HG02870 (cell line): ENCODE data around the gene UGT1A9.

ENCODE experiments used
- ATAC-seq: cut with Tn5 transposase; IDR thresholded peaks from one replicate; pipeline ENCODE4 v1.9.1; 2021; ENCODE audit warnings: mild to moderate bottlenecking, moderate library complexity; ENCODE audit not compliant: unreplicated experiment

UGT1A9 gene

GRCh38 chr2:233754872-233755611, 83.3 kb downstream of the UGT1A9 start:
- no peak for ATAC-seq

GRCh38 chr2:233756429-233757081, 84.9 kb downstream of the UGT1A9 start:
- ATAC-seq, result no peak

GRCh38 chr2:233758141-233758540, 86.4 kb downstream of the UGT1A9 start:
- ATAC-seq, result no peak

GRCh38 chr2:233758849-233759248, 87.2 kb downstream of the UGT1A9 start:
- no peak for ATAC-seq

- ATAC-seq, result no peak
Observed at GRCh38 chr2:233760043-233760442, 88.3 kb downstream of the UGT1A9 start, which contains the start of gene UGT1A1. Gene UGT1A1 (plus strand): TSS chr2:233760270. CDS start chr2:233760288, 18 bp downstream.

- ATAC-seq, result no peak
Observed at GRCh38 chr2:233761040-233761769, 89.5 kb downstream of the UGT1A9 start.

GRCh38 chr2:233764264-233764663, 92.6 kb downstream of the UGT1A9 start:
- no peak for ATAC-seq

GRCh38 chr2:233764761-233765160, 93.1 kb downstream of the UGT1A9 start:
- ATAC-seq, result no peak

- no peak for ATAC-seq
Observed at GRCh38 chr2:233766416-233766815, 94.7 kb downstream of the UGT1A9 start.

- no peak for ATAC-seq
Observed at GRCh38 chr2:233768076-233768475, 96.4 kb downstream of the UGT1A9 start.

- ATAC-seq, result no peak
Observed at GRCh38 chr2:233769260-233769659, 97.6 kb downstream of the UGT1A9 start.

- ATAC-seq, result no peak
Observed at GRCh38 chr2:233772153-233772552, 100.5 kb downstream of the UGT1A9 start.

- no peak for ATAC-seq
Observed at GRCh38 chr2:233772583-233772982, 100.9 kb downstream of the UGT1A9 start.

- ATAC-seq, result no peak
Observed at GRCh38 chr2:233773854-233774253, 102.2 kb downstream of the UGT1A9 start.

GRCh38 chr2:233775414-233775813, 103.7 kb downstream of the UGT1A9 start:
- ATAC-seq, result no peak

- no peak for ATAC-seq
Observed at GRCh38 chr2:233778030-233778429, 106.3 kb downstream of the UGT1A9 start, which contains the start of gene MROH2A. Gene MROH2A (plus strand): TSS chr2:233778330. CDS start chr2:233779359, 1,029 bp downstream.

- ATAC-seq, result no peak
Observed at GRCh38 chr2:233779722-233780121, 108.0 kb downstream of the UGT1A9 start.

- no peak for ATAC-seq
Observed at GRCh38 chr2:233780771-233781170, 109.1 kb downstream of the UGT1A9 start.

- ATAC-seq, result no peak
Observed at GRCh38 chr2:233789554-233789953, 117.9 kb downstream of the UGT1A9 start.

- ATAC-seq, result no peak
Observed at GRCh38 chr2:233791151-233791882, 119.6 kb downstream of the UGT1A9 start.

- ATAC-seq, result no peak
Observed at GRCh38 chr2:233791883-233792329, 120.2 kb downstream of the UGT1A9 start.
